GM18867 (cell line): Measurements from ENCODE around the gene STPG2.

Experiments used
- ATAC-seq: cut with Tn5 transposase; IDR thresholded peaks from one replicate; pipeline ENCODE4 v1.9.1; 2021; ENCODE audit warnings: mild to moderate bottlenecking, moderate library complexity; ENCODE audit not compliant: unreplicated experiment

The STPG2 gene

GRCh38 chr4:98143001-98143899 lies at the start of gene STPG2:
TSS of gene STPG2 (minus strand) at chr4:98143476.
- peak; percentile 99 for ATAC-seq

DNA sequence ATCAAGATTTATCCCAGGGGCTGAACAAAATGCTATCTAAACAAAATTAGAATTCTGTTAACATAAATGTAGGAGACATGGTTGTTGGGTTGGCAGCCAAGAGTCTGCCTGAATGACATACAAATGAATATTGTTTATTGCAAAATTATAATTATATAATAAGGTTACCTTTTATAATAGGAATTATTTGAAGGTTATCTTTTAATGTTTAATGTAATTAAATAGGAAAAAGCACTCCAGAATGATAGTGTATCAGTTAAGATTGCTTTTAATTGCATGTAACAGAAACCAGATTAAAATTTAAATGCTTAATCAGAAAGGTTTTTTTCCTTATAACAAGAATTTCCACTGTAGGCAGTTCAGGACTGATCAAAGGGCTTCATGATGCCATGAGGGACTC lies 42.0 kb upstream of the STPG2 start:
- ATAC-seq, result no peak

DNA sequence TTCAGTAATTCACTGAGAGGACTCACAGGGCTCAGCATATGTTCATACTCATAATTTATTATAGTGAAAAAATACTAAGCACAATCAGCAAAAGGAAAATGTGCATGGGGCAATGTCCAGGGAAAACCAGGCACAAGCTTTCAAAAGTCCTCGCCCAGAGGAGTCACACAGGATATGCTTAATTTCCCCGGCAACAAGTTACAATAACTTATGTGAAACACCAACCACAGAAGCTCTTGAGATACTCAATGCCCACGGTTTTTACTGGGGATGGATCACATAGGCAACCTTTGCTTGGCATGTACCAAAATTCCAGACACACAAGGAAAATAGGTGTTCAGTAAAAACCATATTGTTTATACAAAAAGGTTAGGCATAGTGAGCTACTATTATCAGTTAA lies 38.5 kb upstream of the STPG2 start:
- ATAC-seq, result no peak

- ATAC-seq, result no peak
These were observed 36.7 kb upstream of the STPG2 start for GRCh38 chr4:98179951-98180350.

DNA sequence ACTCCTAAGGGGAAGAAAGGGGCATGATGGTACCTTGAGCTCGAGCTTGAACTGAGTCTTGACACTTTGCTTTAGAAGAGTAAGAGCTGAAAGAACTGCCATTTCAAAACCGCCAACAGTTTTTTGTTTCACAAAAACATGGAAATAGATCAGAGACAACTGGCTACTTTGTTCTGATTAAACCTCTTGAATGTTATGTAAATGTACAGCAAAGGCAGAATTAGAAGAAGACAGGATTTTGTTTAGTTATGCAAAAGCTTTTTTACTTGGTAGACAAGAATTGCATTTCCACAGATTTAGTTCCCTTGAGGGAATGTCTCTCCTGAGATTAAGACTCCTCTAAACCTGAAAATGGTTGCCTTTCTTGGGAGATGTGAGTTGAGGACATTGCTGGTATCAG lies 33.3 kb upstream of the STPG2 start:
- ATAC-seq, result no peak

GRCh38 chr4:98170035-98170434 lies 26.8 kb upstream of the STPG2 start:
- no peak for ATAC-seq

DNA sequence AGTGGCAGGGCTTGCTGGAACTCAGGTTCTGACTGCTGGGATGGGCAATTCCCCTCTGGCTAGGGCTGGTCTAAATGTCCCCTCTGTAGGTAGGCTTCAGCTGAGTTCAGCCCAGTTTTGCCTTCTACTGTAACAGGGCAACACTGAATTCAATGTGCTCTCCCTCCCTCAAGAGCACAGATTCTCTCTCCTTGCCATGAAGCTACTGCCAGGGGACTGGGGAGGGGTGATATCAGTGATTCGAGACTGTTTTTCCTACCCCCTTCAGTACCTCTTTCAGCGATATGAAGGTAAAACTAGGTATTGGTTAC lies 23.4 kb upstream of the STPG2 start:
- ATAC-seq, result no peak

GRCh38 chr4:98166025-98166730 lies 22.9 kb upstream of the STPG2 start:
- ATAC-seq, result no peak

GRCh38 chr4:98162696-98163095 lies 19.4 kb upstream of the STPG2 start:
- no peak for ATAC-seq

GRCh38 chr4:98151145-98151924 lies 8.1 kb upstream of the STPG2 start:
- ATAC-seq, result peak; percentile 60

DNA sequence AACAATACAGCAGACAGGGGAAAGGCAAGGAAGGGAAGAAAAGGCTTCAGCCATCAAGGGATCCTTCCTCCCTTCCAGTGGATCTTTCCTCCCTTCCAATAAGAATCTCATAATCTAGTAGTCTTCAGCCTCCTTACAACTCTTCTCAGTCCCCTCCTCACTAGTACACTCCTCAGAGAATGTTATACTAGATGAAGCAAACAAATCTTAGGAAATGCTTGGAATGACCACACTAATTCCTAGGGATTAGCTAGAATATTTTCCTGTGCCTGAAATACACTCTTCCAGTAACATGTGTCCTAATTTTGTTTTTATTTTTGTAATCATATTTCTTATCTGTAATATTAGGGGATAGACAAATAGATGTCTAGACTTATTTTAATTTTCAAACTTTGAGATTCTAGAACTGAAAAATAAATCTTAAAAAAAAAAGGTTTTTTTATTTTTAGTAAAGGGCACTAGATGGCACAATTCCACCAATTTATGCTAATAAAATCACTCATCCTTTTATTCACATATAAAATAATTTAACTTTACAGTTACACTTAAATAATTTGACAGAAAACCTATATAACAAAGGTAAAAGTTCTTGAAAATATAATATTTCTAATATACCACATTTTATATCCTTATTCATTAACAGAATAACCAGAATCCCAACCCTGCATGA lies 7.0 kb upstream of the STPG2 start:
- no peak for ATAC-seq

DNA sequence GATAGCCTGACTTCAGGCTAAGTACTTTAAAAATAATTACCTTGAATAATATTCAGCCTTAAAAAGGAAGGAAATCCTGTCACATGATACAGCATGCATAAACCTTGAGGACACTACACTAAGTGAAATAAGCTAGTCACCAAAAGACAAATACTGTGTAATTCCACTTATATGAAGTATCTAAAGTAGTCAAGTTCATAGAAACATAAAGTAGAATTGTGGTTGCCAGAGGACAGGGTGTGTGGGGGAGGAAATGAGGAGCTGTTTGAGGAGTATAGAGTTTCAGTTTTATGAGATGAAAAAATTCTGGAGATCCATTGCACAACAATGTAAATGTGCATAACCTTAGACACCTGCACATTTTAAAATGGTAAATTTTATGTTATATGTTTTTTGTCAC lies 5.6 kb upstream of the STPG2 start:
- no peak for ATAC-seq

DNA sequence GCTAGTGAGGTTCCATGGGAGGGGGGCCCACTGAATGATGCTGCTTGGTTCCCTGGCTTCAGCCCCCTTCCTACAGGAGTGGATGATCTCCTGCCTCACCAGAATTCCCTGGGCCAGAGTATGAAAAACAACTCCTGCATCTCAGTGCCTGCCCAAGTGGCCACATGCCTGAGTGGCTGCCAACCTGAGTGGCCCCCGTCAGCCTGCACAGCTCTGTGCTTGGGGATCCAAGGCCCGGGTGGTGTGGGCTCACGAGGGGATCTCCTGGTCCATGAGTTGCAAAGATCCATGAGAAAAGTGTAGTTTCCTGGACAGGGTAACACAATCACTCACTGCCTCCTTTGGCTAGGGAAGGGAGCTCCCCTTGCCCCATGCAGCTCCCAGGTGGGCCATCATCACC lies 17.1 kb downstream of the STPG2 start:
- no peak for ATAC-seq

- ATAC-seq, result no peak
These were observed 17.7 kb downstream of the STPG2 start for GRCh38 chr4:98125585-98125984.

GRCh38 chr4:98117363-98117762 lies 25.9 kb downstream of the STPG2 start:
- no peak for ATAC-seq

DNA sequence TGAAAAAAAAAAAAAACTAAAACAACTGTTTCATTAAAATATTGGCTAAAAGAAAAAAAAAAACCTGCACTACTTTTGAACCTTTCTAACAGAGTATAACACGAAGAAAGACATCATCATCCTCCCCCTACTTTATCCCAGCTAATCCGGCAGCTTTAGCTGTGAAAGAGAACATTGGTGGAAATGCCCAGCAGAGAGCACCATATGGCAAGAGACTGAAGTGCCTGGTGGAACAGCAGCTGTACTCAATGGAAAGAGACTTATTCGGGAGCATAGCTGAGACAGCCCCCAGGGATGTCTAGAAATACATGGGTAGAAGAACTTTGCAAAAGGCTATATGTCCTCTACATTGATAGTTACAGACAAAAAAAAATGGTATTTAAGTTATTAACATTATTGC lies 30.3 kb downstream of the STPG2 start:
- no peak for ATAC-seq

- no peak for ATAC-seq
These were observed 32.3 kb downstream of the STPG2 start for GRCh38 chr4:98110929-98111328.

- no peak for ATAC-seq
These were observed 33.1 kb downstream of the STPG2 start for GRCh38 chr4:98110214-98110613.

DNA sequence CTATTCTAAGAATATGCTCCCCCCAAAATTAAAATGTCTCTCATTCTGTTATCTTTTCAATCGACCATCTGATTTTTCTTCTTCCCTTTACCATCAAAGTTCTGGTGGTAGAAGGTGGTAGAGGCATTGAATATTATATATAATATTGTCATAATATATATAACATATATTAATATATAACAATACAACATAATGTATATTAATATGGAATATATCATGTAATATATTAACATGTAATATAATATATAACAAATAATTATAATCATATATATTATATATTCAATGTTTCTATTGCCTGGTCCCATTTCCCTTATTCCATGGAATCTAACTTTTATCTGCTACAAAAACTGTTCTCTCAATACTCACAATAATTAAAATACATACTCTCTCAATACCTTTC lies 40.6 kb downstream of the STPG2 start:
- ATAC-seq, result no peak

GRCh38 chr4:98101988-98102387 lies 41.3 kb downstream of the STPG2 start:
- no peak for ATAC-seq

DNA sequence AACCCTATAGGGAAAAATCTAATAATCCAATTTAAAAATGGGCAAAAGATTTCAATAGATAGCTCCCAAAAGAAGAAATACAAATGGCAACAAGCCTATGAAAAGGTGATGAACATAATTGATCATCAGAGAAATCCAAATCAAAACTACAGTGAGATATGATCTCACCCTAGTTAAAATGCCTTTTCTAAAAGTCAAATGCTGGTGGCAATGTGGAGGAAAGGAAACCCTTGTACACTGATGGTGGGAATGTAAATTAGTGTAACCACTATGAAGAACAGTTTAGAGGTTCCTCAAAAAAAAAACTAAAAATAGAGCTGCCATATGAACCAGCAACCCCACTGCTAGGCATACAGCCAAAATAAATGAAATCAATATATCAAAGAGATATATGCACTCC lies 44.5 kb downstream of the STPG2 start:
- ATAC-seq, result no peak
